HepG2 (cell line): ENCODE results near the gene DAPK1. TPM values are rescaled to one million over a fixed set of nuclear protein-coding genes. Genes with fewer than 3 reads are reported as not detected.
A peak's percentile ranks its signal among the peaks of the same experiment; 100 is the strongest.

Experiments
- DNMT3B ChIP-seq: conservative IDR thresholded peaks from 2 replicates; pipeline ENCODE4 v1.6.1; 2016; ENCODE audit warnings: missing biosample characterization, control low read depth
- ESRRA ChIP-seq: sonication (generic); formaldehyde crosslinking; IDR thresholded peaks from 2 replicates; pipeline ENCODE4 v1.5.1; 2020; ENCODE audit warnings: mild to moderate bottlenecking, low read depth, missing genetic modification reagents
- HNRNPK ChIP-seq: fragments of 200-400 bp; formaldehyde crosslinking; IDR thresholded peaks from 2 replicates; pipeline ENCODE4 v1.6.1; 2018; ENCODE audit warnings: low read length, low read depth, moderate library complexity, mild to moderate bottlenecking; ENCODE audit not compliant: poor library complexity, severe bottlenecking
- KLF16 ChIP-seq, 2 experiments: sonication (generic) in 1 of 2; formaldehyde crosslinking in 1 of 2; IDR thresholded peaks; 2 replicates each; pipeline versions ENCODE4 v1.6.1 to v1.8.0; 2016 to 2023; ENCODE audit warnings: missing genetic modification reagents in 2 of 2, missing compliant biosample characterization in 1 of 2
- MZF1 ChIP-seq: sonication (generic); formaldehyde crosslinking; IDR thresholded peaks from 2 replicates; pipeline ENCODE4 v1.8.1; 2023; ENCODE audit warnings: mild to moderate bottlenecking, missing genetic modification reagents, borderline replicate concordance
- SMARCE1 ChIP-seq: fragments of 450-650 bp; IDR thresholded peaks from 2 replicates; pipeline ENCODE4 v1.6.1; 2017; ENCODE audit warnings: borderline replicate concordance
- SOX6 ChIP-seq, 2 experiments: fragments of 450-650 bp in 1 of 2; sonication (generic) in 1 of 2; formaldehyde crosslinking in 1 of 2; IDR thresholded peaks; 2 replicates each; pipeline versions ENCODE4 v1.4.0 to v1.6.1; 2017 to 2020; ENCODE audit warnings: antibody characterized with exemption in 1 of 2, mild to moderate bottlenecking in 1 of 2, missing genetic modification reagents in 1 of 2
- SP5 ChIP-seq: IDR thresholded peaks from 2 replicates; pipeline ENCODE4 v1.6.1; 2016; ENCODE audit warnings: low read depth, borderline replicate concordance
- ZNF292 ChIP-seq: sonication (generic); formaldehyde crosslinking; IDR thresholded peaks from 2 replicates; pipeline ENCODE4 v1.8.1; 2022; ENCODE audit warnings: mild to moderate bottlenecking, low read depth, missing genetic modification reagents, borderline replicate concordance
- ZNF326 ChIP-seq: sonication (generic); formaldehyde crosslinking; IDR thresholded peaks from 2 replicates; pipeline ENCODE4 v1.4.0; 2020; ENCODE audit warnings: missing genetic modification reagents, borderline replicate concordance
- ZNF605 ChIP-seq: sonication (generic); formaldehyde crosslinking; IDR thresholded peaks from 2 replicates; pipeline ENCODE4 v1.8.0; 2022; ENCODE audit warnings: mild to moderate bottlenecking, missing genetic modification reagents
- ZNF772 ChIP-seq: sonication (generic); formaldehyde crosslinking; IDR thresholded peaks from 2 replicates; pipeline ENCODE4 v1.5.0; 2020; ENCODE audit warnings: mild to moderate bottlenecking, missing genetic modification reagents
- ZSCAN31 ChIP-seq: sonication (generic); formaldehyde crosslinking; IDR thresholded peaks from 2 replicates; pipeline ENCODE4 v1.5.0; 2020; ENCODE audit warnings: low read depth, mild to moderate bottlenecking, missing genetic modification reagents
- polyA plus RNA-seq, 8 experiments: library from polyadenylated mRNA; depleted of rRNA in 3 of 8; stranded (reverse) in 7 of 8; unstranded in 1 of 8; fragments of >200 nt; fragmentation: Illumina TruSeq in 4 of 8; extraction: Trizol in 4 of 8; gene quantifications; 2 replicates each; pipeline versions ENCODE4 v1.2.1 to v1.2.3, GENCODE V29; 2011 to 2016; ENCODE audit warnings: low read depth in 4 of 8, missing spikeins in 1 of 8, mixed read lengths in 1 of 8; ENCODE audit not compliant: insufficient read depth in 1 of 8
- total RNA-seq, 5 experiments: library from RNA; depleted of rRNA; stranded (reverse); fragments of >200 nt; fragmentation: Illumina TruSeq; extraction: Trizol; gene quantifications; 2 replicates each; pipeline ENCODE4 v1.2.3, GENCODE V29; 2016; ENCODE audit warnings: low read depth in 1 of 5
- TF ChIP-seq, protein P1 (sequence below): sonication (generic); formaldehyde crosslinking; IDR thresholded peaks from one replicate; pipeline ENCODE4 v1.5.1; 2020; ENCODE audit warnings: mild to moderate bottlenecking, missing genetic modification reagents; ENCODE audit errors: not compliant biosample characterization
- TF ChIP-seq, protein P2 (sequence below): sonication (generic); formaldehyde crosslinking; IDR thresholded peaks from 2 replicates; pipeline ENCODE4 v1.5.1; 2020; ENCODE audit warnings: mild to moderate bottlenecking, moderate library complexity, missing genetic modification reagents
- TF ChIP-seq, protein P3 (sequence below): sonication (generic); formaldehyde crosslinking; IDR thresholded peaks from 2 replicates; pipeline ENCODE4 v1.5.0; 2020; ENCODE audit warnings: missing genetic modification reagents

Gene DAPK1
- total and polyA plus RNA-seq, 2 of the 13 experiments (the other 11 are each of a cell fraction or from before 2014, with no cell fraction given) = 35.7 to 35.9 TPM

- TF ChIP-seq, protein P1, sequence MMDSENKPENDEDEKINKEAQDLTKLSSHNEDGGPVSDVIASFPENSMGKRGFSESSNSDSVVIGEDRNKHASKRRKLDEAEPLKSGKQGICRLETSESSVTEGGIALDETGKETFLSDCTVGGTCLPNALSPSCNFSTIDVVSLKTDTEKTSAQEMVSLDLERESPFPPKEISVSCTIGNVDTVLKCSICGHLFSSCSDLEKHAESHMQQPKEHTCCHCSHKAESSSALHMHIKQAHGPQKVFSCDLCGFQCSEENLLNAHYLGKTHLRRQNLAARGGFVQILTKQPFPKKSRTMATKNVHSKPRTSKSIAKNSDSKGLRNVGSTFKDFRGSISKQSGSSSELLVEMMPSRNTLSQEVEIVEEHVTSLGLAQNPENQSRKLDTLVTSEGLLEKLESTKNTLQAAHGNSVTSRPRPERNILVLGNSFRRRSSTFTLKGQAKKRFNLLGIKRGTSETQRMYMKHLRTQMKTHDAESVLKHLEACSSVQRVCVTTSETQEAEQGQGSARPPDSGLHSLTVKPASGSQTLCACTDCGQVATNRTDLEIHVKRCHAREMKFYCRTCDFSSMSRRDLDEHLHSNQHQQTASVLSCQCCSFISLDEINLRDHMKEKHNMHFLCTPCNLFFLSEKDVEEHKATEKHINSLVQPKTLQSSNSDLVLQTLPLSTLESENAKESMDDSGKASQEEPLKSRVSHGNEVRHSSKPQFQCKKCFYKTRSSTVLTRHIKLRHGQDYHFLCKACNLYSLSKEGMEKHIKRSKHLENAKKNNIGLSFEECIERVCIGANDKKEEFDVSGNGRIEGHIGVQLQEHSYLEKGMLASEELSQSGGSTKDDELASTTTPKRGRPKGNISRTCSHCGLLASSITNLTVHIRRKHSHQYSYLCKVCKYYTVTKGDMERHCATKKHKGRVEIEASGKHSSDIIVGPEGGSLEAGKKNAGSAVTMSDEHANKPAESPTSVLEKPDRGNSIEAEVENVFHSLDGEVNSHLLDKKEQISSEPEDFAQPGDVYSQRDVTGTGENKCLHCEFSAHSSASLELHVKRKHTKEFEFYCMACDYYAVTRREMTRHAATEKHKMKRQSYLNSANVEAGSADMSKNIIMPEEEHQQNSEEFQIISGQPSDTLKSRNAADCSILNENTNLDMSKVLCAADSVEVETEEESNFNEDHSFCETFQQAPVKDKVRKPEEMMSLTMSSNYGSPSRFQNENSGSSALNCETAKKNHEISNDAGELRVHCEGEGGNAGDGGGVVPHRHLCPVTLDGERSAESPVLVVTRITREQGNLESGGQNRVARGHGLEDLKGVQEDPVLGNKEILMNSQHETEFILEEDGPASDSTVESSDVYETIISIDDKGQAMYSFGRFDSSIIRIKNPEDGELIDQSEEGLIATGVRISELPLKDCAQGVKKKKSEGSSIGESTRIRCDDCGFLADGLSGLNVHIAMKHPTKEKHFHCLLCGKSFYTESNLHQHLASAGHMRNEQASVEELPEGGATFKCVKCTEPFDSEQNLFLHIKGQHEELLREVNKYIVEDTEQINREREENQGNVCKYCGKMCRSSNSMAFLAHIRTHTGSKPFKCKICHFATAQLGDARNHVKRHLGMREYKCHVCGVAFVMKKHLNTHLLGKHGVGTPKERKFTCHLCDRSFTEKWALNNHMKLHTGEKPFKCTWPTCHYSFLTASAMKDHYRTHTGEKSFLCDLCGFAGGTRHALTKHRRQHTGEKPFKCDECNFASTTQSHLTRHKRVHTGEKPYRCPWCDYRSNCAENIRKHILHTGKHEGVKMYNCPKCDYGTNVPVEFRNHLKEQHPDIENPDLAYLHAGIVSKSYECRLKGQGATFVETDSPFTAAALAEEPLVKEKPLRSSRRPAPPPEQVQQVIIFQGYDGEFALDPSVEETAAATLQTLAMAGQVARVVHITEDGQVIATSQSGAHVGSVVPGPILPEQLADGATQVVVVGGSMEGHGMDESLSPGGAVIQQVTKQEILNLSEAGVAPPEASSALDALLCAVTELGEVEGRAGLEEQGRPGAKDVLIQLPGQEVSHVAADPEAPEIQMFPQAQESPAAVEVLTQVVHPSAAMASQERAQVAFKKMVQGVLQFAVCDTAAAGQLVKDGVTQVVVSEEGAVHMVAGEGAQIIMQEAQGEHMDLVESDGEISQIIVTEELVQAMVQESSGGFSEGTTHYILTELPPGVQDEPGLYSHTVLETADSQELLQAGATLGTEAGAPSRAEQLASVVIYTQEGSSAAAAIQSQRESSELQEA (CRISPR knock-in tag) = peak; percentile 24
- TF ChIP-seq, protein P2, sequence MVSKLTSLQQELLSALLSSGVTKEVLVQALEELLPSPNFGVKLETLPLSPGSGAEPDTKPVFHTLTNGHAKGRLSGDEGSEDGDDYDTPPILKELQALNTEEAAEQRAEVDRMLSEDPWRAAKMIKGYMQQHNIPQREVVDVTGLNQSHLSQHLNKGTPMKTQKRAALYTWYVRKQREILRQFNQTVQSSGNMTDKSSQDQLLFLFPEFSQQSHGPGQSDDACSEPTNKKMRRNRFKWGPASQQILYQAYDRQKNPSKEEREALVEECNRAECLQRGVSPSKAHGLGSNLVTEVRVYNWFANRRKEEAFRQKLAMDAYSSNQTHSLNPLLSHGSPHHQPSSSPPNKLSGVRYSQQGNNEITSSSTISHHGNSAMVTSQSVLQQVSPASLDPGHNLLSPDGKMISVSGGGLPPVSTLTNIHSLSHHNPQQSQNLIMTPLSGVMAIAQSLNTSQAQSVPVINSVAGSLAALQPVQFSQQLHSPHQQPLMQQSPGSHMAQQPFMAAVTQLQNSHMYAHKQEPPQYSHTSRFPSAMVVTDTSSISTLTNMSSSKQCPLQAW (CRISPR knock-in tag) = 0 out of 2 replicates have a peak, but pooled peaks have one; percentile 31
- TF ChIP-seq ZNF605 (CRISPR knock-in tag) (no peak), ESRRA (0 out of 2 replicates have a peak, but pooled peaks have one; percentile 22), ZSCAN31 (CRISPR knock-in tag) (no peak), SOX6 (IDR thresholded peaks at IDR 0.05) (no peak), SOX6 (CRISPR knock-in tag; IDR thresholded peaks at IDR 0.05) (peak; percentile 9; the same call in 1 of the 2 replicates), ZNF772 (0 out of 2 replicates have a peak, but pooled peaks have one; percentile 5), DNMT3B (CRISPR knock-in tag) (no peak), HNRNPK (no peak), MZF1 (CRISPR knock-in tag) (no peak), SP5 (CRISPR knock-in tag) (no peak), ZNF292 (no peak), SMARCE1 (no peak), KLF16 (CRISPR knock-in tag; IDR thresholded peaks at IDR 0.05) (peak in 1 of 2 experiments; percentile 62; a peak in 1 of 4 replicates), ZNF326 (CRISPR knock-in tag) (no peak)
- TF ChIP-seq, protein P3, sequence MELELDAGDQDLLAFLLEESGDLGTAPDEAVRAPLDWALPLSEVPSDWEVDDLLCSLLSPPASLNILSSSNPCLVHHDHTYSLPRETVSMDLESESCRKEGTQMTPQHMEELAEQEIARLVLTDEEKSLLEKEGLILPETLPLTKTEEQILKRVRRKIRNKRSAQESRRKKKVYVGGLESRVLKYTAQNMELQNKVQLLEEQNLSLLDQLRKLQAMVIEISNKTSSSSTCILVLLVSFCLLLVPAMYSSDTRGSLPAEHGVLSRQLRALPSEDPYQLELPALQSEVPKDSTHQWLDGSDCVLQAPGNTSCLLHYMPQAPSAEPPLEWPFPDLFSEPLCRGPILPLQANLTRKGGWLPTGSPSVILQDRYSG (CRISPR knock-in tag) = no peak; the same call in 1 of the 2 replicates
Measured at GRCh38 chr9:87498046-87498810, 561 bp downstream of the DAPK1 start (continued).
